GM12892 (cell line): ENCODE measurements around the gene DEK.

Source experiments
- POLR2A ChIP-seq: IDR thresholded peaks from 2 replicates; pipeline ENCODE4 v1.6.1; 2011; ENCODE audit warnings: low read depth, low read length, control low read depth
- POLR2AphosphoS5 ChIP-seq: IDR thresholded peaks from 2 replicates; pipeline ENCODE4 v1.6.1; 2011; ENCODE audit warnings: low read depth, low read length, control low read depth

GRCh38 chr6:18246205-18246604, 18.1 kb downstream of the DEK start:
- TF ChIP-seq POLR2AphosphoS5: no peak
- TF ChIP-seq POLR2A: no peak
